Fibroblast of mammary gland (primary cell): Measurements from ENCODE around the gene ACADS.
A peak's percentile ranks its signal among the peaks of the same experiment; 100 is the strongest.

ENCODE experiments used
- DNase-seq: peaks from one replicate; pipeline ENCODE4 v3.0.0-alpha.2; 2010; ENCODE audit warnings: low read depth
- H3K4me3 ChIP-seq: 2 replicates; pipeline ENCODE4 v1.5.1; 2011; ENCODE audit warnings: low read depth, mild to moderate bottlenecking, low read length, moderate library complexity; ENCODE audit not compliant: control insufficient read depth
- TF ChIP-seq, protein P1 (sequence below): conservative IDR thresholded peaks from 2 replicates; pipeline ENCODE4 v1.5.1; 2011; ENCODE audit warnings: low read depth, low read length, inconsistent platforms; ENCODE audit not compliant: control insufficient read depth, insufficient read depth

ACADS gene

GRCh38 chr12:120767071-120768024, 41.7 kb downstream of the ACADS start:
- H3K4me3 ChIP-seq: no peak overlapping the region
- TF ChIP-seq, protein P1, sequence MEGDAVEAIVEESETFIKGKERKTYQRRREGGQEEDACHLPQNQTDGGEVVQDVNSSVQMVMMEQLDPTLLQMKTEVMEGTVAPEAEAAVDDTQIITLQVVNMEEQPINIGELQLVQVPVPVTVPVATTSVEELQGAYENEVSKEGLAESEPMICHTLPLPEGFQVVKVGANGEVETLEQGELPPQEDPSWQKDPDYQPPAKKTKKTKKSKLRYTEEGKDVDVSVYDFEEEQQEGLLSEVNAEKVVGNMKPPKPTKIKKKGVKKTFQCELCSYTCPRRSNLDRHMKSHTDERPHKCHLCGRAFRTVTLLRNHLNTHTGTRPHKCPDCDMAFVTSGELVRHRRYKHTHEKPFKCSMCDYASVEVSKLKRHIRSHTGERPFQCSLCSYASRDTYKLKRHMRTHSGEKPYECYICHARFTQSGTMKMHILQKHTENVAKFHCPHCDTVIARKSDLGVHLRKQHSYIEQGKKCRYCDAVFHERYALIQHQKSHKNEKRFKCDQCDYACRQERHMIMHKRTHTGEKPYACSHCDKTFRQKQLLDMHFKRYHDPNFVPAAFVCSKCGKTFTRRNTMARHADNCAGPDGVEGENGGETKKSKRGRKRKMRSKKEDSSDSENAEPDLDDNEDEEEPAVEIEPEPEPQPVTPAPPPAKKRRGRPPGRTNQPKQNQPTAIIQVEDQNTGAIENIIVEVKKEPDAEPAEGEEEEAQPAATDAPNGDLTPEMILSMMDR: no peak
- no peak for DNase-seq

DNA sequence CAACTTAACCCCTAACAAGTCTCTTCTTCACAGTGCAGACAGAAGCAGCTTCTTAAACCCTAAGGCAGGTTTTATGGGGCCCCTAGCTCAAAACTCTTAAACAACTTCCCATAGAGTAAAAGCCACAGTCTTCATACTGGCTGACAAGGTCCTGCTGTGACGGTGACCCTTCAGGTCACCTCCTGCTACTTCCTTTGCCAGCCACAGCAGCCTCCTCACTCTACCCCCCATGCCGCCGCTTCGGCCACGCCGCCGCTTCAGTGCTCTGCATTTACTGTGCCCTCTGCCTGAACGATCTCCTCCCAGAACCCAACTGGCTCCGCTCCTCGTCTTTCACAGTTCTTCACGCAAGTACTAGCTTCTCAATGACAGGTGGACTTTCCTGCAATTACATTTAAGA, 45.5 kb downstream of the ACADS start:
- no peak for DNase-seq
- H3K4me3 ChIP-seq: no peak overlapping the region
- TF ChIP-seq, protein P1: no peak

GRCh38 chr12:120774169-120774916, 48.7 kb downstream of the ACADS start:
- TF ChIP-seq, protein P1: no peak

DNA sequence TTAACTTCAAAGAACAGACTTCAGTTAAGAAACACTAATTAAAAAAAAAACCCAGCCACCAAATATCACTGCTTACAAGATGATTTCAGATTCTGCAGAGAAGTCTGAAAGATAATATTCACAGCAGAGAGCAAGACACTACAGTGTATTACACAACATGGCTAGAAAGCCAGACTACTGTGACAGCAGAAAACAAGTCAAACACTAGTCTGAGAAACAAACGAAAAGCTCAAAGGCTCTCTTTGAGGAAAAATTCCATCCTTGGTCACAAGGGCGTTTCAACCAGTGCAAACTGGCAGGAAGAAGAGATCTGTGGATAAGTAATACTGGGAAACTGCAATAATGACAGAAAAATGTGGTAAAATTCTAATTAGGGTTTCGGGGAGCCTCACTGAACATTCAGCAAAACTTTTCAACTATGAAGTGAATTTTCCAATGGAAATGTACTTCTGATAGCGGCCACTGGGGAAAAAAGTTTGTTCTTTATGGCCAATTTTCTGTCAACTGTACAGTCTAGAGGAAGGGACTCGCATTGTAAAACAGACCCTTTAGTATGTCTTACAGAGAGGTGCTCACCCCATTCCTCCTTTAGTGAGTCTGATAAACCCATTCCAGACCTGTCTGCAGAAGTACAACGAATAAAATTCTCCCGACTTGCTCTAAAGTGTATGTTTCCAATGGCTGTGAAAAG, 50.4 kb downstream of the ACADS start:
- no peak for DNase-seq
- H3K4me3 ChIP-seq: no peak overlapping the region
- TF ChIP-seq, protein P1: no peak

More at GRCh38 chr12:120774169-120774916, 48.7 kb downstream of the ACADS start:
- DNase-seq: no peak
- H3K4me3 ChIP-seq: no peak overlapping the region

DNA sequence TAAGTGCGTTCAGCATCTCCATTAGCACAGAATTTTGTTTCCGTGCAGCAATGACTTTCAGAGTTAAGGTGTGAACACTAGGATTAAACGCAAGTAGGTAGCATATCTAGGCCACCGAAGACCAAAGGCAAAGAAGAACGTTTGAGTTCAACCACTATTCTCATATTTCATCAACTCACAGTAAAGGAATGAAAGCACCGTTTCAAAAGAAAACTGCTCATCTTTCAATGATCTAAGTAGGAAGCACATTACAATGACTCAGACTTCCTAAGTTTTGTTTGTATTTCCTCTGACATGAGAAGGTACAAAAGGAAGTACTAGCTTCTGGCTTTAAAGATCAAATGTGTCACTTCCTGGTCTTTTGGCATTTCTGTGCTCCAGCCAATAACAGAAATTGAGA, 57.6 kb downstream of the ACADS start:
- TF ChIP-seq, protein P1: no peak
- H3K4me3 ChIP-seq: no peak overlapping the region
- peak; percentile 84 for DNase-seq

GRCh38 chr12:120784804-120785203, 59.2 kb downstream of the ACADS start:
- DNase-seq: no peak
- no peak overlapping the region for H3K4me3 ChIP-seq
- TF ChIP-seq, protein P1: no peak
